GM11168 (cell line): ENCODE results near the gene PWWP2B.

ENCODE experiments used
- in situ Hi-C: fragments of 300-500 bp; cut with MboI; formaldehyde crosslinking; loops from one replicate; pipeline ENCODE4 v1.12.0; 2022; ENCODE audit warnings: low sequenced_read_pairs; ENCODE audit not compliant: unreplicated experiment

The PWWP2B gene

DNA sequence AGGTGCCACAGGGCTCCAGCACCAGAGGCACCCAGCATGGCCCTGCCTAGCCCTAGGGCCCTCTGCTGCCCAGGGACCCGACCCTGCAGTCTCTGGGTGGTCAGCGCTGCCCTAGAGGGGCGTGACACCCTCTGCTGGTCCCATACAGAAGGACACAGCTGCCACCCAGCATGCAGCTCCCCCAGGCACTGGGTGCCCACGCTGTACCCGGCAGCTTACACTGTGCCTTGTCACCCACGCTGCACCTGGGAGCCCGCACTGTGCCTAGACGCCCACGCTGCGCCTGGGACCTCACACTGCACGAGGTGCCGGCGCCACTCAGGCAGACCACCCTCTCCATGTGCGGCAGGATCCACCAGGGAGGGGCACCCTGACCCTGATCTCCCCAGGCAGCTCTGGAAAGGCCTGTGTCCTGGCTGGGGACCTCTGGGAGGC lies 55.2 kb downstream of the PWWP2B start:
- in situ Hi-C loops: no loop called here

DNA sequence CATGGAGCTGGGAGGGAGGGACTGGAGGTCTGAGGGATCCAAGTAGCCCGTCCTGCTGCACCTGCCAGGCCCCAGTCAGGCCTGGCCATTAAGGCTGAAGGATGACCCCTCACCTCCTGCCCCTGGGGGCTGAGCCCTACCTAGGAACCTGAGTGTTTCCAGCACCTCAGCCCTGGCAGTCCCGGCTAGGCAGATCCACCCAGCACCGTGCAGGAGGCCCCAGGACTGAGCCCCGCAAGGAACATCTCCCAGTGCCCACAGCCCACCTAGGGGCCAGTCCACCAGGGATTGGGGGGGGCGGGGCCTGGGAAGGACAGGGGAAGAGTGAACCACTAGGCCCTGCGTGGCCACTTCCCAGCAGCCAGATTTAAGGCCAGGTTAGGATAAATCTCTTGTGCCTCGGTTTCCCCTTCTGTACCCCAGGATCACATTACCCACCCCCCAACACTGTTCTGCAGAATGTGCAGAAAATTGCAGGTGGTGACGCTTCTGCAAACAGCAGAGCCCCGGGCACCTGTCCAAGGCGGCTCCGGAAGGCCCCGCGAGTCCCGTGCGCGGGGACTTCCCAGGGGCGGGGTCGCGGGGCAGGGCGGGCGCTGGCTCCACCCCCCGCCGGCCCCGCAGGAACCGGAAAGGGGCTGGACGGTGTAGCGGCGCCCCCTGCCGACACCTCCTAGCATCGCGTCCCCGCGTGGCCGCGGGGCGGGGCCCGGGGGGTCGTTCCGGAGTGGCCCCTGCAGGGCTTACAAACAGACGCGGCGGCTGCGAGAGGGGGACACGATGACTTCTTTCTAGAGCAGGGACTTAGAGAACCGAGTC lies 55.9 kb downstream of the PWWP2B start:
- in situ Hi-C loops: no loop called here

DNA sequence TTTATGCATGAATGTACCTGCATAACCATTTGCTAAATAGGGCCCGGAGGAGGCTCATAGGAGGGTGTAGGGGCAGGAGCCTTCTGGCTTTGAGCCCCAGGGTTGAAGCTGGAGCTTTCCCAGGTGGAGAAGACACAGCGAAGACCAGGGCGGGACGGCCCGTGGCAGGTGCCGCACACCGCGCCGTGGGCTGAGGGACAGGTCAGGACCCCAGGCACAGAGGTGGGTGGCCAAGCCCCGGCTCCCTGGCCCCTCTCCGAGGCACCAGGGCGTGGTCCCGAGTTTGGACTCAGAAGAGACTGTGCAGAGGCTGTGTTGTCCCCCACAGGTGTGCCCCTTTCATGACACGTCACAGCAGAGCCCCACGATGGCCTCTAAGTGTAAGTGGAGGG lies 56.5 kb downstream of the PWWP2B start:
- in situ Hi-C loops: no loop called here

DNA sequence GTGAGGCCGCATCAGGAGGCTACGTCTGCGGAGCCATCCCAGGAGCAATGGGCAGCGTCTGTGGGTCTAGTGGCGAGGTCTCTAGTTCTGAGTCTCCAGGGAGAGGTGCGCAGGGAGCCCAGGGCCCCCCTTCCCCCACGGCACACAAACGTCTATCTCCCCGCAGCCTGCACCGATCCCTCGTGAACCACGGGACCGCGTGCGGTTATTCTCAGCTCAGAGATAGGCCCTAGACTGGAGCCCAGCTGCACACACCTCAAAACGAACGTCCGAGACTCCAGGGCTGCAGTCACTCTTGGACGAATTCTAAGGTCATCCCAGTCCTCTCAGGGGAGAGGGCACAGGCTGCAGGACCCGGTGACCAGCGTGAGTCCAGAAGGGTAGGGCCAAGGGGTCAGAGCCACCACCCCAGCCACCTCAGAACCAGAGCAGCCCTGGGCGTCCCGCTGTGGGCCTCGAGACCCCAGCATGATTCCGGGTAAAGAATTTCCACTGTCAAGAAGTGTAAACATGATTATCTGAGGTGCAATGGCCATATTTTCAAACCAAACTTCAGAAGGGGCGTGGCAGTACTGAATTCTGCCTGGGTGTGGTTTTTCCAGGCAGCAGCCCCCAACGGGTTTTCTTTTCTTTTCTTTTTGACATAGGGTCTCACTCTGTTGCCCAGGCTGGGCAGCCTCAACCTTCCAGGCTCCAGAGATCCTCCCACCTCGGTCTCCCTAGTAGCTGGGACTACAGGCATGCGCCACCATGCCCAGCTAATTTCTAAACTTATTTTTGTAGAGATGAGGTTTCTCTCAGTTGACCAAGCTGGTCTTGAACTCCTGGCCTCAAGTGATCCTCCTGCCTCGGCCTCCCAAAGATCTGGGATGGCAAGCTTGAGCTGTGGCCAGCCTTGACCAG lies 57.5 kb downstream of the PWWP2B start:
- in situ Hi-C loops: no loop called here

DNA sequence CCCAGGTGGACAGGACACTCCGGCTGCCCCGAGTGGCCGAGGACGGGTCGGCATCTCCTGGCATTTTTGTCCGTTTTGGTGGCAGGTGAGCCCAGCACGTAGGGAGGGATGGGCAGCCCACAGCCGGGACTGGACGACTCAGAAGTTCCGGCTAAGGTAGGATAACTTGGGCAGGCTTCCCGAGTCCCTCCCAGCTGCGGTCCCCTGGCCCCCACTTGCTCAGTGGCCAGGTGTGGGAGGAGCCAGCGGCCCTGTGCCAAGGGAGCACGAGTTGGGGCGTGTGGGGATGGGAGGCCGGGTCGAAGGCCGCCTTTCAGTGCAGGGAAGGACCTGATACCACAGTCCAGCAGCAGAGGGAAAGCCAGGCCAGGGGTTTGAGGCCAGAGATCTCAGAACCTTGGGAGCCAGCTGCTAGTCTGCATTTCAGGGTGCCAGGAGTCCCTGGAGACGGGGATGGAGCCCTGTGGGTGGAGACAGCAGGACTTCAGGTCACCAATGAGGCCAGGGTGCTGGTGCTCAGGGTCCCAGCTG lies 58.5 kb downstream of the PWWP2B start:
- in situ Hi-C loops: no loop called here

DNA sequence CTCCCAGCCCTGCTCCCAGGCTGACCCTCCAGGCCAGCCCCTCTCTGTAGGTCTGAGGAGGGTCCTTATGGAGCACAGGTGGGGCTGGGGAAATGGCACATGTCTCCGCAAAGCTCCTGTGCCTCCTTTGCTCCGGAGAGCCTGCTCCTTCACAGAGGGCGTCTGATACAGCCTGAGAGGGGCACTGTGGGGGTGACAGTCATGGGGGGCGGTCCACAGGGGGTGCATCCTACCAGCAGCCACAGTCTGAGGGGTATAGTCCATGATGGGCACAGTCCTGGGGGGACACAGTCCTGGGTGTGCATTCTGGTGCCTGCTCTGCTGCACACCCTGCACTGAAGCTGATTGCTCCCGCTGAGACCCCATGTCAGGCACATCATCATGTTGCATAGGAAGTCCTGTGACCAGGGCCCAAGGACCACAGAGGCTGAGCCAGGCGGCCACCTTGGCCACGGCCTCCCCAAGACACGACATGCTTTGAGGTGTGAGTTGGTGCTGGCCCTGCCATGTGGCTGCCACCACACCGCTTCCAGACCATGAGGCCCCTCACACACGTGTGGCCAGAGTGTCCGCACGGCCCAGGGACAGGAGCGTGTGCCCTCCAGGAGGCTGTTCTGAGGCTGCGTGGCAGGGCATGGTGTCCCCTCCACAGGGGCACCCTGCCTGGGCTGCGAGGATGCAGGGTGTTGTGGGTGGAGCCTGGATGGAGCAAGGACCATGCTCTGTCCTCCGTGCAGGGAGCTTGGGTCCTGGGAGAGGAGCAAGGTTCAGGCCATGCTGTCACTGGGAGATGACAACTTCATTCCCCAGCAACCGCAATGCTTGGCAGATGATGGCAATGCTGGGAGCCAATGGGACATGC lies 59.2 kb downstream of the PWWP2B start:
- in situ Hi-C loops: no loop called here

DNA sequence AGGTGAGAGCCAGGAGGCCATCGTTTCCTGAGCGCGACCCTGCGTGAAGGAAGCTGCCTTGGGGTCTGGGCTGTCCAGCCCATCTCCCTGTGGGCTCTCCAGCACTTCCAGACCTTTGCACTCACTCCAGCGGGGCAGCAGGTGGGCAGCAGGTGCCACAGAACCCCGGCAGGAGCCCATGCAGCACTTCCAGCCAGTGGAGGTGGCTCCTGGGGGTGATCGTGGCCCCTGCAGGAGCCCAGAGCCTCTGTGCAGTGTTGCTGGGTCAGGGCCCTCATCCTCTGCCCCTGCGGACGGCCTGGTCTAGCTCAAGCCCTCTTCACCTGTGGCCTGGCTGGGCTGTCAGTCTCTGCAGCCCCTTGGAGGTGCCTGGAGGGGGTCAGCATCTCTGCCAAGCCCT lies 59.9 kb downstream of the PWWP2B start:
- in situ Hi-C loops: no loop called here

DNA sequence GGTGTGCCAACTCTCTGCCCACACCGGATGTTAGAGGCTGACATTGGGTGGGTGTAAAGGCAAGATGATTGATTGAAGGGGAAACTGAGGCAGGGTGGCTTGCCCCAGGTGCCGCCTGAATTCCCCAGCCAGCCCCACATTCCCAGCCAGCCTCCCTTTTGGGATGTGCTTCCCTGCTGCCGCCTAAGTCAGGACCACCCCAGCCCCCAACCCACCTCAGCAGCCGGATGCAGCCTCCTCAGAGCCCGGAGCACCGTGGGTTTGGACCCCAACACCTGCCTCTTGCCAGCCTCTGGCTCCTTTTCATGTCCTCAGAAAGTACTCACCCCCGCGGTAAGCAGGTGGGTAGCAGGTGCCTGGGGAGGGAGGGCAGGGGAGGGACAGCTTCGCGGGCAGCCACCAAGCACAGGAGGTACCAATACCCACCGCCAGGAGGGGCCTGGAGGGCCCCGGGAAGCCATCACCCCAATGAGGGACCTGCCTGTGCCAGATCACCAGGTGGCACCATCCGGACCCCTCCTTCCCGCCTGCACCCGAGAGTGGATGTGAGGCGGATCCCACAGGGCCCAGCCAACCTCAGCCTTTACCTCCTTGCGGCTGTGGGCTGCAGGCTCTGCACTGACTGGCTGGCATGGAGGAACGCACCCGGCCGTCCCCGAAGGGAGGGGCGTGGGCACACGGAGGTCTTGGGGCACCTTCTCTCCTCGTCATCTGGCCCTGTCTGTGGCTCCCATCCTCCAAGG lies 60.5 kb downstream of the PWWP2B start:
- in situ Hi-C loops: no loop called here

DNA sequence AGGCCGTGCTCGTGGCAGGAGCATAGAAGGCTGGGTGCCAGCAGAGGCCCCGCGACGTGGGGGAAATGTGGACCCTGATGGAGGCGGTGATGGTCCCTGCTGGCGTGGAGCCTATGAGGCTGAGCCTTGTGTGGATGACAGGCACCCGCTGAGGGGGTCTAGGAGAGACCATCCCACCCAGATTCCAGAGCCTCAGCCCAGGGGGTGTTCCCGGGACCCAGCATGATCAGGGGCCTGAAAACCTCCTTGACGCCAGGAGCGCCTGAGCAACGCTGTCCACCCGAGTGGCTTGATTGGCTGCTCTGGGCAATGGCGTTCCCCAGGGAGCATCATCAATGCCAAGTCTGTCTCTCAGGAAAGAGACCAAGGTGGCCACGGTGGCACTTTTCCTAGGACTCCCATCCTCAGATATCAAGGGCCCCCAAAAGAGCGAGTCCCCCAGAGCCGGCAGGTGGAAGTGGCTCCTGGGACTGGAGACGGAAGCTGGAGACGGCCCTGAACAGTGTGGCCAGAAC lies 61.1 kb downstream of the PWWP2B start:
- in situ Hi-C loops: no loop called here

DNA sequence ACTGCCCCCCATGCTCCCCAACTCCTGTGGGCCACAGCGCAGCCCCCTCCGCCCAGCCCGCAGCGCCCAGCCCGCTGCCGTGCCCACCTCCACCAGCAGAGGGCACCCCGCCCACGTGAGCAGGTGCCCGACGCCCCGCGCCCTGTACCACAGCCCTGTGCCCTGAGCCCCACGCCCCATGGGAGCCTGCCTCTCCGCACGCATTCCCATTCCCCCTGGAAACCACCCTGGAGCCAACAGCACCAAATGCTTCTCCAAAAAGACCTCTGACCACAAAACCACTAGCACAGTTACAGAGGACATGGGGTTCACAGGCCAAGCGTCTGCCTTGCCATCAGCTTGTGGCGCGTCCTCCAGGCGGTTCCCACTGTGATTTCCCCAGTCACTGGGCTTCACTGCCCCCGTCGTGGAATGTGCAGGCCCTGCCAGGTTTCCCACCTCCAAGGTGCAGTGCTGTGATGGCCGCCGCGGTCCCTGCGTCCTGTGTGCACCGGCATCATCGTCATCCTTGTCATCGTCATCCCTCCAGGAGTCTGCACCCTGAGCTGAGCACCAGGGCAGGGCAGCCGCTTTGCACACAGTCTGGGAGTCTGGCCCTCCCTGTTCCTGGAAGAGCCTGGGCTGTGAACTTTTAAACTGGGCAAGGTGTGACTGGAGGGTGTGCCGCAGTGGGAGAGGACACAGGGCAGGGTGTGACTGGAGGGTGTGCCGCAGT lies 61.7 kb downstream of the PWWP2B start:
- in situ Hi-C loops: no loop called here

DNA sequence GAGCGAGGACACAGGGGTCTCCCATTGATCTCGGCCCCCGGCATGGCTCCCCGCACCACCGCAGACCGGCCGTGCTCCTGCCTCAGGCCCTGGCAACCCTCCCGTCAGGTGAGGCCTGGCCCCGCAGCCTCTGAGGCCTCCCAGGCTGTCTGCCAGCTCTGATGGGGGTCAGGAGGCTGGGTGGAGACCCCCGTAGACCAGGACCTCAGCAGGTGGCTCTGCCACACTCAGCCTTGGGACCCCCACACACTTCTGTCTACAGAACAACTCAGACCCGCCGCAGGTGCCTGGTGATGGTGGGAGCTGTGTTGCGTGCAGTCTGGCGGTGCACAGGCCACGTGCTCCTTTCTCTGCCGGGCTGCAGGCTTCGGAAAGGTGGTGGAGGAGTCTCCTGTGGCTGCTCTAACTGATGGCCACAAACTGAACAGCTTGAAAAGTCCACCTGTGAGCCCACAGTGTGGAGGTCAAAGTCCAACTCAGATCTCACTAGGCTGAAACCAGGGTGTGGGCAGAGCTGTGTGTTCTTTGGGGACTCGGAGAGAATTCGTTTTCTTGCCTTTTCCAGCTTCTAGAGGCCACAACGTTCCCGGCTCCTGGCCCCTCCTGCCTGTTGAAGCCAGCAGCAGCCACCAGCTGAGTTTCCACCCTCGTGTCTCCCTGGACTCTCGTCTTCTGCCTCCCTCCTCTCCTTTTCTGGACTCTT lies 62.5 kb downstream of the PWWP2B start:
- in situ Hi-C loops: loop anchor here (5.0 kb wide), 1 partner anchor 178 kb away; no protein-coding TSS in a partner anchor

DNA sequence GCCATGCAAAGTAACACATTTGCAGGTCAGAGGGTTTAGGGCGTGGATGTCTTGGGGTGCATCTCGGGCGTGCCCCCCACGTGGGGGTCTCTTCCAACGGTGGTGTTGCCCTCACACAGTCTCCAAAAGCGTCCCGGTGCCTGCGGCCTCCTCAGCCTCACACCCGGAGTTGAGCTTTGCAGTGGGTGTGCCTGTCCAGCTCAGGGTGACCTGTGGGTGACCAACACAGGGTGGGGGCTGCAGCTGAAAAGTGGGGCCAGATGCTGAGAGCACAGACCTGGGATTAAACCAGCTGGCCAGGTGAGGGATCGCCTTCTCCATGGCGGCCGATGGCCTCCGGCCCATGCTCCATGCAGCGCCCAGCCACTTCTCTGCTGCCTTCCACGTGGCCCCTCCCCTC lies 63.1 kb downstream of the PWWP2B start:
- in situ Hi-C loops: loop anchor here (5.0 kb wide), 1 partner anchor 177 kb away; no protein-coding TSS in a partner anchor

DNA sequence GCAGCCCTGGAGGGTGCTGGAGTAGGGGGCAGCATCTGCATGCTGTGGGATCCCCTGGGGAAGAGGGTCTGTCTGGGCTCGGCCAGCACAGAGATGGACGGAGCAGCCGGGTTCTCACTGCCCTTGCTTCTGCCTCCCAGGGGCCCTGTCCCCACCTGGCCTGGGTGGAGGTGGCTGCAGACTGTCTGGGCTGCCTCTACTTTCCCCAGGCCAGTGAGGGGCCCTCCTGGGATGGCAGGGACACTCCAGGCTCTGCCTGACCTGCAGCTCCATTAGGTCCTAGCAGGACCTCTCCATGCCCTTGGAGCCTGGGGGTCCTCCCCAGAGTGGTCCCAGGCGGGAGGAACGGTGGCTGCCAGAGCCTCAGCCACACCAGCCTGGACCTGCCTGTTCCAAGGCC lies 63.7 kb downstream of the PWWP2B start:
- in situ Hi-C loops: loop anchor here (5.0 kb wide), 1 partner anchor 177 kb away; no protein-coding TSS in a partner anchor

DNA sequence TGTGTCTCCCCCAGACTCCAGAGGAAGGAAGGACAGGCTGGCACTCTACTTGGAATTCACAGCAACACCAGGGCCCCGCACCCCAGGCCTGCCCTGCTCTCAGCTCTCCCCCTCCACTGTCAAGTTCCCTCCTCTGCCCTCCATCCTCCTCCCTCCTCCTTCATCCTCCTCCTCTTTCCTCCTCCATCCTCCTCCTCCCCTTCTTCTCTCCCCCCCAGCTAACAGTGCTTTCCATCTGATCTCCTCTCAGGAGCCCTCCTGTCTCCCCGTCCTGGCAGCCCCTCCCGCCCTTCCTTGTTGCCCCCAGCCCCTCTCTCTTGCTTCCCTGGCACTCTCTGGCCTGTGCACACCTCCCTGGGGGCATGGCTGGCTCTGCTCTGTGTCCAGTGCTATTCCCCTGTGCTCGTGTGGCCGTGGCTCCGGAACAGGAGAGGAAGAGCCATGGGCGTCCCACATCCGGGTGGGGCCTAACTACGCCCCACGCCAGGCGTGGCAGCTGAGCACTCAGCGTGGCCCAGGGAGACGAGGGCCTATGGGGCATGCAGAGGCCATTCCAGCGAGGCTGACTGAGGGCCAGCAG lies 64.2 kb downstream of the PWWP2B start:
- in situ Hi-C loops: loop anchor here (5.0 kb wide), 1 partner anchor 176 kb away; no protein-coding TSS in a partner anchor

DNA sequence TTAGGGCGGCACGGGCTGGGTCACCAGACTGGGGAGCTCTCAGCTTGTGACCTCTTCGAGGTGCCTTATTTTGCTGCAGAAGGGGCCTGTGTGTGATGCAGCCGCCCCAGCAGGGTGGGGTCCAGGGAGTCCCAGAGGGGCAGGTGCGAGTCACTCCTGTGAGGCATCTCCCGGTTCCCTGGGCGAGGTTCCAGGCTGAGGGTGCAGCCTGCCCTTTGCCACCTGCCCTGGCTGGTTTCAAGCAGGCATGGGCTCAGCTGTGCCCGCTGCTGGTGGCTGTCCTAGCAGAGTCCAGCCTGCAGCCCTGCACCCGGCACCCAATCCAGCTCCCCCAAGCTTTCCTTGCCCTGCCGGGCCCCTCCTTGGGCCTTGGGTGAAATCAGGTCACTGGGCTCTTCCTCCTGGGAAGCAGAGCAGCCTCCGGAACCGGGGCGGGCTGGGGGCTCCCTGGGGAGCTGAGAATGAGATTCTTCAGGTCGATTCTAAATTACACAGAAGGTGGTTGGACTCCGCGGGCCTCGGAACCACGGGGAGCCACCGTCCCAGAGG lies 64.8 kb downstream of the PWWP2B start:
- in situ Hi-C loops: loop anchor here (5.0 kb wide), 1 partner anchor 176 kb away; no protein-coding TSS in a partner anchor

DNA sequence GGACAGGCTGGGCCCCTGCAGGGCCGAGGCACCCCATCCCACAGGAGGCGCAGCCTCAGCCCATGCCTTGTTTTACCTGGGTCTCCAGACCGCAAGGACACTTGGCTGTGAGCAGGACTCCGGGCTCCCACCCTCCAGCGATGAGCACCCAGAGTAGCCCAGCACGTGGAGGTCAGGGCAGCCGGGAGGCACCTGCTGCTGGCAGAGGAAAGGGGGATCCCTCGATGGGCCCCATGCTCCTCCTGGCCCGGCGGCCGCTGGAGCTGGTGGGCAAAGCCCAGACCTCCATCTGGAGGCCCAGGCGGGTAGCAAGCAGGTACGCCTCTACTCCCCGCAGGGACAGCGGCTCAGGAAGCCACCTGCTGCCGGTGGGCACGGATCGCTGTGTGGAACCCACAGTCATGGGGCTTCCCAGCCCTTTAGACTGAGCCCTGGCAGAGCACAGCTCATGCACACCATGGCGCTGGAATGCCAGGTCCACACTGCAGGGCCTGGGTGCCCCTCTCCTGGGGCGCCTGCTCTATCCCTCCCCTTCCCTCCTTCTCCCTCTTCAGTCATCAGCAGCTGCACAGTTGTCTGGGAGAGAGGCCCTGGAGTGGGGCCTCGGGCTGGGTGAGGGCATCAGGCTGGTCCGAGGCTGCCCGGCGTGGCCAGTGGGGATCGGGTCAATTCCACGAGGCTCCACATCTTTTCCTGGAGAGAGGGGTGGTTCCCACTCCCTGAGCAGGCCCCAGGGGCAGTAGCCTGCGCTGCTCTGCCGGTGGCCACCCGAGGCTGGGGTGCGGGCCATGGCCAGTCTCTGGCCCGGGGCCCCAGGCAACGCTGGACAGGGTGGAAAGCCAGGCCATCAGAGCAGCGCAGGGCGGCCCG lies 65.7 kb downstream of the PWWP2B start:
- in situ Hi-C loops: loop anchor here (5.0 kb wide), 1 partner anchor 175 kb away; no protein-coding TSS in a partner anchor
